ENCODE measurements around the gene NDUFB10. TPM values are rescaled to one million over a fixed set of nuclear protein-coding genes. Genes with fewer than 3 reads are reported as not detected.

The NDUFB10 gene
- total RNA-seq, 2 experiments from 2014 or later = 141 to 147 TPM

- ChIA-PET POLR2A (interaction anchor here (1.2 kb wide), 1 partner anchor 17 kb away, joined by 4 read pairs; no protein-coding TSS in a partner anchor), CTCF (no interaction called here)
- Mint-ChIP-seq H3K4me1 (ENCODE audit: low read depth) (peaks cover 35% of the 10 kb centered on the region), H3K4me3 (peak within 1 kb of the TSS; percentile 84), H3K36me3 (ENCODE audit: low read depth) (peaks cover 24% of the 10 kb centered on the region), H3K27ac (peak within 1 kb of the TSS; percentile 90), H3K27me3 (ENCODE audit: low read depth) (no peaks in the 10 kb centered on the region), H3K9me3 (ENCODE audit: insufficient read depth) (no peaks in the 10 kb centered on the region)
- peak; percentile 92 for ATAC-seq
- DNase-seq = peak; percentile 83
These were observed 50.6 kb downstream of the NDUFB10 start, which contains the start of gene ZNF598 for GRCh38 chr16:2009791-2010510. ZNF598 (minus strand) TSS chr16:2009821.

Other genes starting within 250 kb of the NDUFB10 start
- 10 to 100 TPM; 41.3 to 41.4 TPM for gene NME3, start 188.0 kb upstream of the NDUFB10 start, total RNA-seq
- gene EME2, start 186.7 kb upstream of the NDUFB10 start, total RNA-seq = 10 to 100 TPM; 31.8 to 32.0 TPM
- 100 to 1,000 TPM; 126 to 135 TPM for gene MRPS34, start 186.4 kb upstream of the NDUFB10 start, total RNA-seq
- gene SPSB3, start 177.0 kb upstream of the NDUFB10 start, total RNA-seq = 10 to 100 TPM; 31.1 to 33.0 TPM
- gene NUBP2, start 176.6 kb upstream of the NDUFB10 start, total RNA-seq = 10 to 100 TPM; 58.5 to 61.8 TPM
- under 1 TPM in 1 of 2 experiments, not detected in 1; 0.13 TPM for gene IGFALS, start 165.8 kb upstream of the NDUFB10 start, total RNA-seq
- gene HAGH, start 132.7 kb upstream of the NDUFB10 start, total RNA-seq = 10 to 100 TPM; 48.0 to 50.4 TPM
- 10 to 100 TPM; 14.5 to 14.6 TPM for gene FAHD1, start 132.3 kb upstream of the NDUFB10 start, total RNA-seq
- gene MEIOB, start 87.4 kb upstream of the NDUFB10 start, total RNA-seq = not detected
- gene HS3ST6, start 41.1 kb upstream of the NDUFB10 start, total RNA-seq = not detected
- 10 to 100 TPM; 13.2 to 13.9 TPM for gene MSRB1, start 16.3 kb upstream of the NDUFB10 start, total RNA-seq
- under 1 TPM in 1 of 2 experiments, not detected in 1; 0.53 TPM for gene RPL3L, start 4.8 kb upstream of the NDUFB10 start, total RNA-seq
- gene RPS2, start 5.3 kb downstream of the NDUFB10 start, total RNA-seq = 1,000 to 10,000 TPM; 2,821 to 2,910 TPM
- not detected for gene RNF151, start 7.3 kb downstream of the NDUFB10 start, total RNA-seq
- gene TBL3, start 12.5 kb downstream of the NDUFB10 start, total RNA-seq = 10 to 100 TPM; 37.6 to 37.9 TPM
- not detected for gene NOXO1, start 21.9 kb downstream of the NDUFB10 start, total RNA-seq
- 10 to 100 TPM; 27.2 to 30.5 TPM for gene GFER, start 24.7 kb downstream of the NDUFB10 start, total RNA-seq
- 1 to 10 TPM; 2.6 to 3.4 TPM for gene SYNGR3, start 30.4 kb downstream of the NDUFB10 start, total RNA-seq
- gene ZNF598, start 50.3 kb downstream of the NDUFB10 start, total RNA-seq = 10 to 100 TPM; 75.1 to 75.9 TPM
- gene NPW, start 60.2 kb downstream of the NDUFB10 start, total RNA-seq = under 1 TPM in 1 of 2 experiments, not detected in 1; 0.73 TPM
- gene NHERF2, start 67.4 kb downstream of the NDUFB10 start, total RNA-seq = 1 to 10 TPM; 1.4 to 2.8 TPM
- 10 to 100 TPM; 29.9 to 35.3 TPM for gene NTHL1, start 88.3 kb downstream of the NDUFB10 start, total RNA-seq
- 10 to 100 TPM; 87.9 to 97.4 TPM for gene TSC2, start 88.4 kb downstream of the NDUFB10 start, total RNA-seq
- 10 to 100 TPM; 66.0 to 76.6 TPM for gene PKD1, start 176.4 kb downstream of the NDUFB10 start, total RNA-seq
- under 1 TPM; 0.26 to 0.31 TPM for gene RAB26, start 189.1 kb downstream of the NDUFB10 start, total RNA-seq
- 10 to 100 TPM; 56.8 to 59.5 TPM for gene TRAF7, start 196.2 kb downstream of the NDUFB10 start, total RNA-seq
- under 1 TPM; 0.05 to 0.63 TPM for gene CASKIN1, start 237.1 kb downstream of the NDUFB10 start, total RNA-seq
- gene MLST8, start 245.9 kb downstream of the NDUFB10 start, total RNA-seq = 10 to 100 TPM; 34.5 to 37.8 TPM